Measurements from ENCODE around the gene FAM83G.
"Not testable (repeated sequence)": the region's sequence is repeated elsewhere in the genome, so short reads cannot be mapped to it uniquely, and the experiment has no call there.

Gene FAM83G

GRCh38 chr17:19023209-19023999 lies 18.8 kb upstream of the FAM83G start:
- no peak overlapping the region for H3K9ac ChIP-seq (ENCODE audit: low read length in 5 of 5)
- no peak overlapping the region for H3K27ac ChIP-seq (ENCODE audit: low read depth, low read length)
- H3K4me3 ChIP-seq (ENCODE audit: low read depth in 1 of 5, low read length in 5 of 5): no peak overlapping the region
- H3K9me3 ChIP-seq (ENCODE audit: control insufficient read depth in 5 of 5, low read length in 5 of 5): no peaks in the 10 kb centered on the region
- peaks cover 0 to 4% (median 0%) of the 10 kb centered on the region in 5 donors for H3K27me3 ChIP-seq (ENCODE audit: control insufficient read depth in 5 of 5, insufficient read depth in 4 of 5, low read length in 5 of 5)
- H3K4me1 ChIP-seq (ENCODE audit: control insufficient read depth in 5 of 5, insufficient read depth in 5 of 5, low read length in 5 of 5): no peaks in the 10 kb centered on the region
- peaks cover 0 to 9% (median 0%) of the 10 kb centered on the region in 5 donors for H3K36me3 ChIP-seq (ENCODE audit: control insufficient read depth in 5 of 5, insufficient read depth in 5 of 5, low read length in 5 of 5)

- Histone ChIP-seq H3K4me1 (ENCODE audit: control insufficient read depth in 5 of 5, insufficient read depth in 5 of 5, low read length in 5 of 5) (no peaks in the 10 kb centered on the region), H3K4me3 (ENCODE audit: low read depth in 1 of 5, low read length in 5 of 5) (no peak overlapping the region), H3K27me3 (ENCODE audit: control insufficient read depth in 5 of 5, insufficient read depth in 4 of 5, low read length in 5 of 5) (peaks cover 0 to 8% (median 0%) of the 10 kb centered on the region in 5 donors), H3K9ac (ENCODE audit: low read length in 5 of 5) (no peak overlapping the region), H3K36me3 (ENCODE audit: control insufficient read depth in 5 of 5, insufficient read depth in 5 of 5, low read length in 5 of 5) (peaks cover 0 to 9% (median 0%) of the 10 kb centered on the region in 5 donors), H3K27ac (ENCODE audit: low read depth, low read length) (no peak overlapping the region), H3K9me3 (ENCODE audit: control insufficient read depth in 5 of 5, low read length in 5 of 5) (no peaks in the 10 kb centered on the region)
These were observed 18.2 kb upstream of the FAM83G start for GRCh38 chr17:19022747-19023146.

DNA sequence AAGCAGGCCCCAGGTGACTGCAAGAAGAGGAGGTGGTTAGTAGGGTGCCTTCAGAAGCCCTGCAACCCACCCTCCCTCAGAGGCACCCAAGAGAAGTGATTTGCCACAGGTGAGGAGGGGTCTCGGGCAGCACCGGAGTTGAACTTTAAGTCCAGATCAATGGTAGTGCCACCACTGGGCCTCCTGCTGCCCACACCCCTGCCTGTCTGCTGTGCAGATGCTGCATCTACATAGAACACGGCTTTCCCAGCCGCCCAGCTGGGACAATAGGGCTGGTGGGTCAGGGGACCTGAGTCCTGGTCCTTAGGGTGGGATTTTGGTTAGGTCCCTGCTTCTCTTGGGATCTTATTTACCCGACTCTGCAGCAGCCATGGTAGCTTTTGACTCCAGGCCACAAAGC lies 17.6 kb upstream of the FAM83G start:
- Histone ChIP-seq H3K9me3 (ENCODE audit: control insufficient read depth in 5 of 5, low read length in 5 of 5) (no peaks in the 10 kb centered on the region), H3K4me1 (ENCODE audit: control insufficient read depth in 5 of 5, insufficient read depth in 5 of 5, low read length in 5 of 5) (peaks cover 0 to 1% (median 0%) of the 10 kb centered on the region in 5 donors), H3K9ac (ENCODE audit: low read length in 5 of 5) (no peak overlapping the region)

DNA sequence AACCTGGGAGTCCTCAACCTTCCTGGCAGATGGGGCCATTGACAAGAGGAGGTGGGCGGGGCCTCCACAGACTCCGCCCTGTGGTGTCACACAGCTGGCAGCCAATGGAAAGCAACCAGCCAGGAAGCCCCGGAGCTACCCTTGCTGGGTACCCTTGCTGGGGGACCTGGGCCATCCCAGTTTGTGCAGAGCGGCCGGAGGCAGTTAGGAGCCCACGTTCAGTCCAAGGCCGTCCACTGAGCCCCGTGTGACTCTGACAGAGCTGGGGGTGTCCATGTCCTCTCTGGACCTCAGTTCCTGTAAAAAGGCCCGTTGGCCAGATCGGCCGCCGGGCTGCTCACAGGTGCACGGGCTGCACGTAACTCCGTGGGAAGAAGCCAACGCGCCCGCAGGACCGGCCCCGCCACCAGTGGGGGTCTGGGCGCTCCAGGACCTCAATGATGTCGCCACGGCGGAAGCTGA lies 17.1 kb upstream of the FAM83G start:
- Histone ChIP-seq H3K4me1 (ENCODE audit: control insufficient read depth in 5 of 5, insufficient read depth in 5 of 5, low read length in 5 of 5) (peaks cover 0 to 6% (median 0%) of the 10 kb centered on the region in 5 donors), H3K27me3 (ENCODE audit: control insufficient read depth in 5 of 5, insufficient read depth in 4 of 5, low read length in 5 of 5) (peaks cover 0 to 10% (median 3%) of the 10 kb centered on the region in 5 donors), H3K36me3 (ENCODE audit: control insufficient read depth in 5 of 5, insufficient read depth in 5 of 5, low read length in 5 of 5) (peaks cover 0 to 9% (median 0%) of the 10 kb centered on the region in 5 donors), H3K9me3 (ENCODE audit: control insufficient read depth in 5 of 5, low read length in 5 of 5) (no peaks in the 10 kb centered on the region), H3K9ac (ENCODE audit: low read length in 5 of 5) (no peak overlapping the region), H3K4me3 (ENCODE audit: low read depth in 1 of 5, low read length in 5 of 5) (no peak overlapping the region), H3K27ac (ENCODE audit: low read depth, low read length) (no peak overlapping the region)

More for the DNA sequence above, 17.6 kb upstream of the FAM83G start:
- Histone ChIP-seq H3K27me3 (ENCODE audit: control insufficient read depth in 5 of 5, insufficient read depth in 4 of 5, low read length in 5 of 5) (peaks cover 0 to 8% (median 1%) of the 10 kb centered on the region in 5 donors), H3K27ac (ENCODE audit: low read depth, low read length) (no peak overlapping the region), H3K4me3 (ENCODE audit: low read depth in 1 of 5, low read length in 5 of 5) (no peak overlapping the region), H3K36me3 (ENCODE audit: control insufficient read depth in 5 of 5, insufficient read depth in 5 of 5, low read length in 5 of 5) (peaks cover 0 to 9% (median 0%) of the 10 kb centered on the region in 5 donors)

- peaks cover 0 to 14% (median 6%) of the 10 kb centered on the region in 5 donors for H3K27me3 ChIP-seq (ENCODE audit: control insufficient read depth in 5 of 5, insufficient read depth in 4 of 5, low read length in 5 of 5)
- H3K4me1 ChIP-seq (ENCODE audit: control insufficient read depth in 5 of 5, insufficient read depth in 5 of 5, low read length in 5 of 5); H3K9me3 ChIP-seq (ENCODE audit: control insufficient read depth in 5 of 5, low read length in 5 of 5); H3K9ac ChIP-seq (ENCODE audit: low read length in 5 of 5); H3K4me3 ChIP-seq (ENCODE audit: low read depth in 1 of 5, low read length in 5 of 5); H3K36me3 ChIP-seq (ENCODE audit: control insufficient read depth in 5 of 5, insufficient read depth in 5 of 5, low read length in 5 of 5); H3K27ac ChIP-seq (ENCODE audit: low read depth, low read length): not testable (repeated sequence)
These were observed 16.6 kb upstream of the FAM83G start for GRCh38 chr17:19021011-19021621.

GRCh38 chr17:19020016-19020415 lies 15.5 kb upstream of the FAM83G start:
- H3K9ac ChIP-seq (ENCODE audit: low read length in 5 of 5): no peak overlapping the region
- no peaks in the 10 kb centered on the region for H3K9me3 ChIP-seq (ENCODE audit: control insufficient read depth in 5 of 5, low read length in 5 of 5)
- H3K4me1 ChIP-seq (ENCODE audit: control insufficient read depth in 5 of 5, insufficient read depth in 5 of 5, low read length in 5 of 5): peaks cover 0 to 6% (median 0%) of the 10 kb centered on the region in 5 donors
- H3K36me3 ChIP-seq (ENCODE audit: control insufficient read depth in 5 of 5, insufficient read depth in 5 of 5, low read length in 5 of 5): peaks cover 0 to 9% (median 0%) of the 10 kb centered on the region in 5 donors
- no peak overlapping the region for H3K27ac ChIP-seq (ENCODE audit: low read depth, low read length)
- peaks cover 0 to 20% (median 6%) of the 10 kb centered on the region in 5 donors for H3K27me3 ChIP-seq (ENCODE audit: control insufficient read depth in 5 of 5, insufficient read depth in 4 of 5, low read length in 5 of 5)
- no peak overlapping the region for H3K4me3 ChIP-seq (ENCODE audit: low read depth in 1 of 5, low read length in 5 of 5)

DNA sequence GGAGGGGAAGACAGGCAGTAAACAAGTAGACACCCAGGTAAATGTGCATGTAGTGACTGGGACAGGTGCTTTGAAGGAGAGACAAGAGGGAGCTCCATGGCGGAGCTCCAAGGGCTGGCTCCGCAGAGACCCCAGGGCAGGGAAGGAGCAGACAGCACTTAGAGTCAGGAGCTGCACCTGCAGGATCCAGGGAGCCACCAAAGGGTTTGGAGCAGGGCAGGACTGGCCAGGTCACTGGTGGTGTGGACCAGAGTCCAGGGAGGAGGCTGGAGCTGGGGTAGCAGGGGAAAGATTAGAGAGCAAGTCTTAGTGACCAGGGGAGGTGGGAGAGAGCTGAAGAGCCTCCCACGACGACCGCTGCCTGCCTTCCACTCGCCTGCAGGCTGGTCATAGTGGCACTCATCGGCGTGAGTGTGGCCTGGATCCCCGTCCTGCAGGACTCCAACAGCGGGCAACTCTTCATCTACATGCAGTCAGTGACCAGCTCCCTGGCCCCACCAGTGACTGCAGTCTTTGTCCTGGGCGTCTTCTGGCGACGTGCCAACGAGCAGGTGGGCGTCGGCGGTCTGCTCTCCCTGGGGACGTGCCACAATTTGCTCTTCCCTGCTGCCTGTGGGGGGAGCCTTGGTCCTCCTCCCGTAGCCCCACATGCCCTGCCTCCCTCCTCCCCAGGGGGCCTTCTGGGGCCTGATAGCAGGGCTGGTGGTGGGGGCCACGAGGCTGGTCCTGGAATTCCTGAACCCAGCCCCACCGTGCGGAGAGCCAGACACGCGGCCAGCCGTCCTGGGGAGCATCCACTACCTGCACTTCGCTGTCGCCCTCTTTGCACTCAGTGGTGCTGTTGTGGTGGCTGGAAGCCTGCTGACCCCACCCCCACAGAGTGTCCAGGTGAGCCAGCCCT lies 14.7 kb upstream of the FAM83G start:
- Histone ChIP-seq H3K27me3 (ENCODE audit: control insufficient read depth in 5 of 5, insufficient read depth in 4 of 5, low read length in 5 of 5) (peaks cover 0 to 20% (median 6%) of the 10 kb centered on the region in 5 donors), H3K27ac (ENCODE audit: low read depth, low read length) (no peak overlapping the region), H3K36me3 (ENCODE audit: control insufficient read depth in 5 of 5, insufficient read depth in 5 of 5, low read length in 5 of 5) (peaks cover 0 to 9% (median 0%) of the 10 kb centered on the region in 5 donors)

GRCh38 chr17:19018600-19018950 lies 14.0 kb upstream of the FAM83G start:
- Histone ChIP-seq H3K27ac (ENCODE audit: low read depth, low read length) (no peak overlapping the region), H3K36me3 (ENCODE audit: control insufficient read depth in 5 of 5, insufficient read depth in 5 of 5, low read length in 5 of 5) (peaks cover 0 to 9% (median 0%) of the 10 kb centered on the region in 5 donors), H3K27me3 (ENCODE audit: control insufficient read depth in 5 of 5, insufficient read depth in 4 of 5, low read length in 5 of 5) (peaks cover 0 to 20% (median 6%) of the 10 kb centered on the region in 5 donors), H3K4me1 (ENCODE audit: control insufficient read depth in 5 of 5, insufficient read depth in 5 of 5, low read length in 5 of 5) (peaks cover 0 to 6% (median 0%) of the 10 kb centered on the region in 5 donors), H3K4me3 (ENCODE audit: low read depth in 1 of 5, low read length in 5 of 5) (no peak overlapping the region), H3K9ac (ENCODE audit: low read length in 5 of 5) (no peak overlapping the region), H3K9me3 (ENCODE audit: control insufficient read depth in 5 of 5, low read length in 5 of 5) (no peaks in the 10 kb centered on the region)

More for the DNA sequence above, 14.7 kb upstream of the FAM83G start:
- H3K4me1 ChIP-seq (ENCODE audit: control insufficient read depth in 5 of 5, insufficient read depth in 5 of 5, low read length in 5 of 5): peaks cover 0 to 6% (median 0%) of the 10 kb centered on the region in 5 donors
- no peak overlapping the region for H3K4me3 ChIP-seq (ENCODE audit: low read depth in 1 of 5, low read length in 5 of 5)
- H3K9ac ChIP-seq (ENCODE audit: low read length in 5 of 5): no peak overlapping the region
- no peaks in the 10 kb centered on the region for H3K9me3 ChIP-seq (ENCODE audit: control insufficient read depth in 5 of 5, low read length in 5 of 5)

- Histone ChIP-seq H3K4me3 (ENCODE audit: low read depth in 1 of 5, low read length in 5 of 5) (no peak overlapping the region), H3K27ac (ENCODE audit: low read depth, low read length) (no peak overlapping the region), H3K27me3 (ENCODE audit: control insufficient read depth in 5 of 5, insufficient read depth in 4 of 5, low read length in 5 of 5) (peaks cover 0 to 20% (median 6%) of the 10 kb centered on the region in 5 donors), H3K36me3 (ENCODE audit: control insufficient read depth in 5 of 5, insufficient read depth in 5 of 5, low read length in 5 of 5) (peaks cover 0 to 9% (median 0%) of the 10 kb centered on the region in 5 donors), H3K9me3 (ENCODE audit: control insufficient read depth in 5 of 5, low read length in 5 of 5) (no peaks in the 10 kb centered on the region), H3K9ac (ENCODE audit: low read length in 5 of 5) (no peak overlapping the region), H3K4me1 (ENCODE audit: control insufficient read depth in 5 of 5, insufficient read depth in 5 of 5, low read length in 5 of 5) (peaks cover 0 to 6% (median 0%) of the 10 kb centered on the region in 5 donors)
These were observed 13.4 kb upstream of the FAM83G start for GRCh38 chr17:19017804-19018599.
